GM19395 (cell line): ENCODE measurements around the gene TRAF3IP3.

Experiments used
- ATAC-seq: cut with Tn5 transposase; IDR thresholded peaks from one replicate; pipeline ENCODE4 v1.9.1; 2021; ENCODE audit warnings: mild to moderate bottlenecking, moderate library complexity; ENCODE audit not compliant: unreplicated experiment

The TRAF3IP3 gene, protein sequence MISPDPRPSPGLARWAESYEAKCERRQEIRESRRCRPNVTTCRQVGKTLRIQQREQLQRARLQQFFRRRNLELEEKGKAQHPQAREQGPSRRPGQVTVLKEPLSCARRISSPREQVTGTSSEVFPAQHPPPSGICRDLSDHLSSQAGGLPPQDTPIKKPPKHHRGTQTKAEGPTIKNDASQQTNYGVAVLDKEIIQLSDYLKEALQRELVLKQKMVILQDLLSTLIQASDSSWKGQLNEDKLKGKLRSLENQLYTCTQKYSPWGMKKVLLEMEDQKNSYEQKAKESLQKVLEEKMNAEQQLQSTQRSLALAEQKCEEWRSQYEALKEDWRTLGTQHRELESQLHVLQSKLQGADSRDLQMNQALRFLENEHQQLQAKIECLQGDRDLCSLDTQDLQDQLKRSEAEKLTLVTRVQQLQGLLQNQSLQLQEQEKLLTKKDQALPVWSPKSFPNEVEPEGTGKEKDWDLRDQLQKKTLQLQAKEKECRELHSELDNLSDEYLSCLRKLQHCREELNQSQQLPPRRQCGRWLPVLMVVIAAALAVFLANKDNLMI

DNA sequence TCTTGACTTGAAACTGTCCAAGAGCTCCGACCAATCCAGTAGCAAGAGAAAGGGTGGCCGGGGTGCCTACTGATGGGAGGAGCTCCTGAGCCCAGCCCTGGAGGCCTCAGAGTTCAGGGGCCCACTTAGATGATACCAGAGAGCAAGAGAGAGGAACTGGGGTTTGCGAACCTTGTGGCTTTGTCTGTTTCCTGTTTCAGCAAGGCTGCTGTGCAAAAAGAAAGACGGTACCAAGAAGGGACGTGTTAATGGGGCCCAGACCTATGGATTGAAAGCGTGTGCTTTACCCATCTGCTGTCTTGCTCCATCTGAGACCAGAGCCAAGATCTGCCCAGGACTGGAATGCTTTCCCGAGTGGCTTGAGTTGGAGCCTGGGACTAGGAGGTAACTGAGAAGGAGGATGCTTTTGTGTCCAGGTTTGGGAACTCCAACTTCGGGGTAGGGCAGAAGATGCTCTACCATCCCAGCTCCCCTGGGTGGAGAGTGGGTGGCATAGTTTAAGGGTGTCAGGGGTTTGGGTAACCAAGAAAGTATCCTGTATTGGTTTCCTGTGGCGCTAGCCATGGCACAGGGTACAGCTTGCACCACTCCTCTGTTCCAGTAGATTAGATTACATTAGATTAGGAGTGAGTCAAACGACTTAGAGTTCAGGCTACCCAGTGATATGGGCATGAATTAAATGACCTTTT lies at the start of gene TRAF3IP3:
TRAF3IP3 (plus strand) TSS at position 128 of the 689 bp plus-strand sequence. CDS start 3,987 bp downstream, outside the sequence.
- ATAC-seq: peak; percentile 77

DNA sequence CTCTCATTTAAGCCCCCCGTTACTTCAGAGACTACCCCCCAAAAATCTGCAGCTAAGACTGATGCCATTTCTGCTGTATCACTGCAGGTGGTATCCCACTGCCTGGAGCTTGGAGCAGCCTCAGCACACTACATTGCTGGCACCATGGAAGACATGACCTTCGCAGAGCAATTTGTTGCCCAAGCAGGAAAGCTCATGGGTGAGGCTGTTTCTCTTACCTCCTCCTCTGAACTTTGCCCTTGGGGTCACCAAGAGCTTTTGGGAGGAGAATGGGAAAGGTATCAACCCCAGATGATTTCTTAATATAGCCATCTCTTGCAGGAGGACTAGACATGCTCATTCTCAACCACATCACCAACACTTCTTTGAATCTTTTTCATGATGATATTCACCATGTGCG lies 49.2 kb upstream of the TRAF3IP3 start:
- ATAC-seq: no peak

DNA sequence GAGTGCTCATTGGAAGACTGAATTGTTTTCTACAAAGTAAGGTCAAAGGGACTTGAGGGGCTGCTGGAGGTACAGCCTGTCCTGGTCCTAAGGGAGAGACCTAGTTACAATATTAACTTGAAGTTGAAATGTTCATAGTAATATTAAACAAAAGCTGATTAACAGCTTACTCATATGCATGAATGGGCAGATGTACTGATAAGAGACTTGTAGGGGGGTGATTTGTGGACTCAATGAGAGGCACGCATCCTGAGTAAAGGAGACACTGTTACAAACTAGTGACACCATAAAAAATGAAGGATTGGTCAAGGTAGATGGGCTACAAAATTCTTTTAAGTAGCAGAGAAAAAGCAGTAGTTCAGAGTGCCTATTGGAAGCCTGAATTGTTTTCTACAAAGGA lies 48.5 kb upstream of the TRAF3IP3 start:
- no peak for ATAC-seq

DNA sequence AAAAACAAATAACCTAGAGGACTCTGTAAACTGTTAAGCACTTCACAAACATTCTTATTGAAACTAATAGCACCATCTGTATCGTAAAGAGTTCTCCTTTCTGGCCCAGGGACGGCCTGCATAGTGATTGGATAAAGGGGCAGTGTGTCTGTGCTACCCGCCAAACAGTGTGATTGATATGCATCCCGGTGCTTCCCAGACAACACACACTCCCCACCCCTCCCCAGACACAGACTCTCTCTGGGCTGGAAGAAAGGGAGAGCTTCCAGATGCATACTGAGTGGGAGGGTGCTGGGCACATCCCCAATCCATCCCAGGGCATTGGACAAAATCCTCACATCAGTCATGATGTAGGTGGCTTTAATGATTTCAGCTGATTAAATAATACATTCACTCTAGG lies 47.6 kb upstream of the TRAF3IP3 start:
- no peak for ATAC-seq

DNA sequence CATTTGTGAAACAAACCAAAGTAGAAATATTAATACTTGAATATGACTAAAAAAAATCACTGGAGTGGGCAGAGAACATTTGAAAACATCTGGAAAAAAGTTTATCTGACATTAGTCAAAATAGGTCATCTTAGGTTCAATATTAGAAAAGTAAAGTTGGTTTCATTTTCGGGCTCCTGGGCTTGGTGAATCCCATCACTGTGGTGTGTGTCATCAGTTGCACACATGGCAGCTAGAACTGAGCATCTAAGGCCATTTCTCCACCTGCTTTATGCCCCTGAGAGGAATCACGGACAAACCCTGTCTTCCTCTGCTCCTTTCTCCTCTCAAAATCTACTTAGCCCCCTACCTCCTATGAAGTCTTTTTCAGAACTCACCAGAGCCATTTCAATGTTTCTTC lies 45.8 kb upstream of the TRAF3IP3 start:
- ATAC-seq: peak; percentile 79

DNA sequence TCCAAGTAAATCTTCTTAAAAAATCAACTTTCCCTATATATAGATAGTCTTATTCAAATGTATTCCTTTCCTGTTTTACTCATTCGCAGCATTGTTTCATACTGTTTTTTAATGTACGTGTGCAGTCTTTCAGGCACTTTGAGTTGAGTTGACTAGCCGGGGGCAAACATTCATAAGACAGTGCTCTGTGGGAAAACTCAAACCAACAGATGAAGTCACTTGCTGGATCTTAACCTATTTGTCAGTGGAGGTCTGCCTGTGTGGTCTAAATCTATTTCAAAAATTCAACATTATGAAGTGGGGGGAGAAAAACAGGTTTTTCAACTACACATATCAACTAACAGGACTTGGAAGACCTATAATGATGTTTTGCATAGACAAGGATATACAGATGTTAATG lies 45.0 kb upstream of the TRAF3IP3 start:
- ATAC-seq: no peak

DNA sequence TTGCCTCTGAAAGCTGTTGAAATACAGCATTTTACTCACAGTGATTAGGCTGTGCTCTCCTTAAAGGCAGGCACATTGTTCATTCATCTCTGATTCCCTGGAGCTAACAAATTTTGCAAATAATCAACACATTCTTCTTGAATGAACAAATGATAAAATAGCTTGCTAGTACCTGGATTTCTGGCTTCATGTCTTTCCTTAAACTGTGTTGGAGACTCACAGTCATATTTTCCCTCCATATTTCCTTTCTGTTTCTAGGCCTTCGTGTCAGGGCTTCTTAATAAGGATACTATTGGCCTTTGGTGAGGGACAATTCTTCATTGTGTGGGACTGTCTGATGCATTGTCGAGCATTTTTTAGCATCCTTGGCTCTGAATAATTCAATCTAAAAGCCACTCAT lies 41.5 kb upstream of the TRAF3IP3 start:
- no peak for ATAC-seq

DNA sequence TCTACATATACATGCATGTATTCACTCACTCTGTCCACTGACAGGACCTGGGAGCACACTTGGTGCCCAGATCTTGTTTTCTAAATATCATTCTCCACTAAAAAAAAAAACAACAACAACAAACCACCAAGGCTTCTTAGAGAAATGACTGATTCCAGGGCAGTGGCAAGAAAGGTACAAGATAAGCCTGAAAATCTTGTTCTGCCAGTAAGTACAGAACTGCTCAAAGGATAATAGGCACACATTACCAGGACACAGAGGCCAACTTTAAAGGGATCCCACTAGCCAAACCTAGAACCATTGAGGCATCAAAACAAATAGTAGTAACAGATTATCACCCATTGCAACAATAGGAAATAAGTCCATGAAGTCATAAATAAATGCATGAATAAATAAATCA lies 40.5 kb upstream of the TRAF3IP3 start:
- ATAC-seq: no peak

DNA sequence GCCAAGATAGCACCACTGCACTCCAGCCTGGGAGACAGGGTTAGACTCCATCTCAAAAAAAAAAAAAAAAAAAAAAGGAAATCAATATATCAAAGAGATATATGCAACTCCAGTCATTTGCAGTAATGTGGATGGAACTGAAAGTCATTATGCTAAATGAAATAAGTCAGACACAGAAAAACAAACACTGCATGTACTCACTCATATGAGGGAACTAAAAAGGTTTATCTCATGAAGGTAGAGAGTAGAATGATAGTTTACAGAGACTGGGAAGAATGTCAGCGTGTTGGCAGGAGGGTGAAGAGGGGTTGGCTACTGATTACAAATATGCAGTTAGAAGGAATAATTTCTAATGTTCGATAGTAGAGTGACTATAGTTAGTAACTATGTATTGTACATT lies 38.0 kb upstream of the TRAF3IP3 start:
- no peak for ATAC-seq

DNA sequence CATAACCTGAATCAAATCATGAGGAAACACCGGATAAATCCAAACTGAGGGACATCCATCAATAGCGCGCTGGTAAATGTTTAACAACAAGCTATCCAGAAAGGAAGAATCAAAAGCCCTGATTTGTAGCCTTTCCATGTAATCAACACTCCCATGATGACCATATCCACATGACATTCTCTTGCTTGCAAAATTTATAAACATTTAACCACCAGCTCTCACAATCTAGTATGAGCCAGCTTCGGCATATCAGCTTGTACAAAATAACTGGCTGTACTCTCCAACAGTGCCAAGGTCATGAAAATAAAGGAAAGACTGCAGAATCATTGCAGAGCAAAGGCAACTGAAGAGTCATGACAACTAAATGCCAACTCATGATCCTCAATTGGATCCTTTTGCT lies 35.5 kb upstream of the TRAF3IP3 start:
- no peak for ATAC-seq

DNA sequence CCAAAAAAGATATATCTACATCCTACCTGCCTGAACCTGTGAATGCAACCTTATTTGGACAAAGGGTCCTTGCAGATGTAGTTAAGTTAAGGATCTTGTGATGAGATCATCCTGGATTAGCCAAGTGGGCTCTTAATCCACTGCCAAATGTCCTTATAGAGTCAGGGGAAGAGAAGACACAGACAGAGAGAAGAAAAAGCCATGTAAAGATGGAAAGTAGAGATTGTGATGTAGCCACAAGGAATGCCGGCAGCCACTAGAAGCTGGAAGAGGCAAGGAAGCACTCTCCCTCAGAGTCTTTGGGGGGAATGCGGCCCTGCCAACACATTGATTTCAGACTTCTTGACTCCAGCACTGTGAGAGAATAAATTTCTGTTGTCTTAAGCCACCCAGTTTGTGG lies 35.0 kb upstream of the TRAF3IP3 start:
- ATAC-seq: no peak

DNA sequence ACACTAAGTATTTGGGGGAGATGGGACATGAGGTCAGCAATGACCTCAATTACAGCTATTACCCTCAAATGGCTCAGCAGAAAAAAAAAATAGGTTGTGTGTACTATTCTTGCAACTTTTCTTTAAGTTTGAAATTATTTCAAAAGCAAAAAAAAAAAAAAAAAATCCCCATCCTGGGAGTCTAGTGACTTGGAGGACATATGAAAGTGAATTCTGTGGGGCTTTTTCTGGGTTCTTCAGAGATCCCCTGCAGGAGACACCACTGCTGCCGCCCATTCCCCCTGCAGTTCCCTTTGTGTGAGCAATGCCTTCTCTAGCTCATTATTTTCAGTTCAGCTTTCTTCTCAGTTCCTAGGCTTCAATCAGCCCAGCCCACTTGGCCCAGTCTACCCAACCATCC lies 34.5 kb upstream of the TRAF3IP3 start:
- no peak for ATAC-seq

DNA sequence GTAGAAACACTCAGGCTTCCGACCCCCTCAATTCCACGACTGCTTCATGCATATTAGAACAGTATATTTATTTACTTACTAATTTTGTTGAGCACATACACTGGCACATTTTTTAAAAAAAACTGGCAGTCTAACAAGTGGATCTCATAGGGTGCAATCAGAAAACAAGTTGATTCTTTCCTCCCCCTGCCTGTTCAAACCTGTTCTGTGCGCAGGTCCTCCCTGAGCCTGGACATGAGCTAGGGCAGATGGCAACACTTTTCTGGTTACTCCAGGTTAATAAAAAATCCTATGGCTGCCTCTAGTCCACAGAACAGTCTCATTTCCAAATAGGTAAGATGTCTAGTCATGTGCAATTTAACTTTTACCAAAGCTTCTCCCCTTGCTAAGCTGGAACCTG lies 32.6 kb upstream of the TRAF3IP3 start:
- no peak for ATAC-seq

DNA sequence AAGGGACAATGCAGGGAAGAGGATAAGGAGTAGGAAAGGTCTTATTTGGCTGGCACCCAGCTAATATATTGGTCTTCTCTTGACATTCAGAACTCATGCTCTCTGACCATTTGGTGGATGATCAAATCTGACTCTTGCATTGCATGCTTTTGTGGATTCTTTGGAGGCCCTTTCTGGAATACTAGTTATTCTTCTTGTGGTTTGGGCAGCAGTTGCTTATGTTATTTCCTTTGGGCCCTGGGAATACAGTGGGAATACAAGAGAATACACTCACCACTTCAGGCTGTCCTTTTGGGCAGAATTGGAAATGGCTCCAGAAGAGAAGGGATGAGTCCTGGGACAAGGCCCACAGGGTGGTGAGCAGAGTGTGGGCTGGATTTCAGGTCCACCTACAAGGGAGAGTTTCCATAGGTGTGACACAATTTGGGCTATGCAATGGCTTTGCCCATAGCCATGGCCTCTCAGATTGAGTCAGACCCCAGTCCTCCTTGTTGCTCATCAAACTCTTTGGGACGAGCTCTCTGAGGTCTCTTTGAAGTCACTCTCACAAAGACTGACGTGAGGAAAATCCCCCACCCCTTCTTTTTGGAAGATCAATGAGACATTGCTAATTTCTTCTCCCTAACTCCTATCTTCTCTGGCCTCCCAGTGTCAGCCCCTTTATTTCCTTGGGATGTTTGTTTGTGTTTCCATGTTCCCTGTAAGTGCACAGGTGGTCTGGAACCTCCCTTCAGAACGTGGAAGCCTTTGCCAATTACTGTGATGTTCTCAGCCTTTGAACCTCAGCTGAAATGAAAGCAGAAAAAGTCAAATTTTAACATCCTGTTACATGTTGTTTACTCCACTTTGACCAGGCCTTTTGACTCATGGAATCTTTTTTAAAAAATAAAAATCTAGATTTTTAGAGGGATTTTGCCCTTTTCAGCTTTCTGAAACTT lies 31.8 kb upstream of the TRAF3IP3 start:
- ATAC-seq: peak; percentile 51

DNA sequence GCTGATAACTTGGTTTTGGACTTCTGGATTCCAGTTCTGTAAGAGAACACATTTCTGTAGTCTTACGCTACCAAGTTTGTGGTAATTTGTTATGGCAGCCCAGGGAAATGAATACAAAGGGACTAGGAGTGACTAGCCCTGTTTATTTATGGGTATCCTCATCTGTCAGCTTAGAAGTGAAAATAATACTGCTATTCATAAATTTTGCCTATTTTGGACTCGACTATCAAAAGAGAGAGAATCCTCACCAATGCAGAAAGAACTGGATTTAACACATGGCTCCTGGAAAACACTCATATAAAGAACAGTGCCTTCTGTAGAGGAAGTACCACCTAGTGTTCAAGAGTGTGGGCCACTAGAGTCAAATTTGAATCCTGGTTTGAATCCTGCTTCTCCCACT lies 28.6 kb upstream of the TRAF3IP3 start:
- ATAC-seq: no peak

DNA sequence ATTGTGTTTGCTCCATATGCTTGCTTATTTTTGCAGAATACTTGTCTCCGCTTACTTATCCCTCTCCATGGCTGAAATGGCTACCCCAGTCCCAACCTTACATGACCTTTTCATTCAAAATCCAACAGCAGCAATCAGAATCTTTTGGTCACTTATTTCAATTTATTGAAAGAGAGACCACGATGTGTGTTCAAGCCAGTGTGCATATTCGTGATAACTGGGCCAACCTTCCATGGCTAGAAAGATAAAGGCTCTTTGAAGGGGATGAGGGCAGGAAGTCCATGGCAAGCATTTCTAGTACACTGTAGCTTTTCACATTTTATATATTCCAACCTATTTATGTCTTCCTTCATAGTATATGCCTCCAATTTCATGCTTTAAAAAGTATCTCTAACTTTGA lies 28.1 kb upstream of the TRAF3IP3 start:
- ATAC-seq: no peak

DNA sequence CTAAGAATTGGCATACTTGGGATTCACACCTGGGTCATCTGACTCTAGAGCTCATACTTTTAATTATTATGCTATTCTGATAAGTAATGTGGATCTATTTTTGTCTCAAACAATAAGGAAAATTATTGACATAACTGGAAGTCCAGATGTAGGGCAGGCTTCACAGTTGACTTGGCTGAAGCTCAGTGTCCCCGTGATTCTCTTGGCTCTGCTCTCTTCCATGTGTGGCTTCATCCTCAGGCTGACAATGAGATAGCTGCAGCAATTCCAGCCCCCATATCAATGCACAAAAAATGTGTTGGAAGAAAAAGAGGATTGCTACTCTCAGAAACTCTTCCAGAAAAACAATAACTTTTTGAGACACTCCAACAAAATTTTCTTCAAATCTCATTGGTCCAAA lies 27.4 kb upstream of the TRAF3IP3 start:
- no peak for ATAC-seq

DNA sequence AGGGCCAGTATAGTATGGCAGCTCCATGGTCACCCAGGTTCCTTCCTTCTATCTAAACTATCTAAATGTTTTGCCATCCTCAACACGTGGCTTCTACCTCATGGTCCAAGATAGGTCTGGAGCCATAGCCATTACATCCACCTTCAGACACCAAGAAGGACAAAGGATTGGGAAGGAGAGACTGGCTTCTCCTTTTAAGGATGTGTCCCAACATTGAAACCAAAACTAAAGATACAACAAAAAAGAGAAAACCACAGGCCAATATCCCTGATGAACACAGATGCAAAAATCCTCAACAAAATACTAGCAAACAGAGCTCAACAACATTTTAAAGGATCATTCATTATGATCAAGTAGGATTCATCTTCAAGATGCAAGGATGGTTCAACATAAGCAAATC lies 26.4 kb upstream of the TRAF3IP3 start:
- ATAC-seq: no peak

DNA sequence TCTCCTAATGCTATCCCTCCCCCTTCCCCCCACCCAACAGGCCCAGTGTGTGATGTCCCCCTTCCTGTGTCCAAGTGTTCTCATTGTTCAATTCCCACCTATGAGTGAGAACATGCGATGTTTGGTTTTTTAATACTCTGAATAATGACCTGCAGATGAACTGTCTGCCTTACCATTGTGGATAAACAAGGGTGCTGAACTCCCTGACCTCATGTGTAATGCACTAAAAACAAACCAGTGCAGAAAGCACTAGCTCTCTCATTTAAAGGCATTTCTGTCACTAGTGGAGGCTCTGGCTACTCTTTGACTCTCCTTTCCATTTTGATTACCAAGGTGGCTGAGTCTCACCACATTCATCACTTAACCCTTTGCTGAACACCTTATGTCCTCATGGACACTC lies 23.1 kb upstream of the TRAF3IP3 start:
- ATAC-seq: no peak

DNA sequence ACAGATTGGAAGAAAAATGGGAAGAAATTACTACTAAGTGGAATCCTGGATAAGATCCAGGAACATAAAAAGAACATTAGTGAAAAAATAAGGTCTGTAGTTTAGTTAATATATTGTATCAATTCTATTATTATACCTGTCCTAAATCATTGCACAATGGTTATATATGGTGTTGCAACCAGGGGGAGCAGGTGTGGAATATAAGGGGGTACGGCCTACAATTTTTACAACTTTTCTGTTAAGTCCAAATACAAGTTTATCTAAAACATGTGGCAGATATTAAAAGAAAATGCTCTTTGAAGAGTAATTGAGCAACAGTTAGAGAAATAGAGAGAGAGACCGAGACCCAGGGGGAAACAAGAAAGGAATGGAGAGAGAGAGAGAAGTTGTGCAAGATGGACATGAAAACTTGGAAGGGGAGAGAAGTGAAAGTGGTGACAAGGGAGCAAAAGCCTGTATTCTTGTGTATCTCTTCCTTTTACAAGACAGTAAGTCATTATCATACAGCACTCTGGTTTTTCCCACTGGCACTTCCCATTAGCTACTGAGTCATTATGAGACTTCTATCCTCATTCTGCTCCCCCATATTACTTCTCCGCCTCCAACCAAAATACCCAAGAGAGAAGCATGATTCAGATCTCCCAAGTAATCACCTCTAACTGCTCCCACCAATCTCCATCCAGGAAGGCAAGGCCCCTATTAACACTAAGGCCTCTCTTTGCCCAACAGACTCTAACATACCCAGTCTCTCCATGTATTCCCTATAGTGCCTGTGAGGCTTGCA lies 22.3 kb upstream of the TRAF3IP3 start:
- ATAC-seq: no peak
